CD4-positive, alpha-beta T cell (primary cell): Measurements from ENCODE around the gene APBB3. TPM values are rescaled to one million over a fixed set of nuclear protein-coding genes. Genes with fewer than 3 reads are reported as not detected.
"Not testable (repeated sequence)": the region's sequence is repeated elsewhere in the genome, so short reads cannot be mapped to it uniquely, and the experiment has no call there.

ENCODE experiments used
- ATAC-seq: fragments of 200-7000 bp; cut with Tn5 transposase; one replicate; pipeline ENCODE4 v1.10.0; 2022; ENCODE audit warnings: mild to moderate bottlenecking; ENCODE audit not compliant: poor library complexity
- CTCF ChIA-PET: fragments of 350-600 bp; sonication (Branson Sonifier 250); formaldehyde crosslinking; loops from one replicate; lab custom pipeline; 2021; ENCODE audit warnings: antibody characterized with exemption, inconsistent platforms; lab: Charles Lee
- POLR2A ChIA-PET: fragments of 350-600 bp; sonication (Branson Sonifier 250); formaldehyde crosslinking; loops from one replicate; lab custom pipeline; 2021; ENCODE audit warnings: antibody characterized with exemption, inconsistent platforms; lab: Charles Lee
- DNase-seq, 14 experiments: peaks; one replicate each; pipeline ENCODE4 v3.0.0-alpha.2; 2013 to 2020; ENCODE audit warnings: mixed read lengths in 2 of 14
- H3K27ac ChIP-seq, 2 donors: one replicate each; pipeline versions ENCODE4 v1.5.1 to v1.7.0; 2013; ENCODE audit warnings: low read length in 2 of 2, low read depth in 1 of 2, mild to moderate bottlenecking in 1 of 2
- H3K27me3 ChIP-seq, 2 experiments: 1 replicate in 1 of 2; 2 replicates in 1 of 2; pipeline versions ENCODE4 v1.6.1 to v1.7.0; 2013; ENCODE audit warnings: low read length in 2 of 2, control low read depth in 1 of 2, mild to moderate bottlenecking in 1 of 2, moderate library complexity in 1 of 2; ENCODE audit not compliant: insufficient read depth in 2 of 2, control insufficient read depth in 1 of 2
- H3K36me3 ChIP-seq: one replicate; pipeline ENCODE4 v1.6.1; 2013; ENCODE audit warnings: low read length, control low read depth; ENCODE audit not compliant: insufficient read depth
- H3K4me1 ChIP-seq: one replicate; pipeline ENCODE4 v1.6.1; 2013; ENCODE audit warnings: low read length, control low read depth; ENCODE audit not compliant: insufficient read depth
- H3K4me3 ChIP-seq: one replicate; pipeline ENCODE4 v1.5.1; 2013; ENCODE audit warnings: mild to moderate bottlenecking, low read length, moderate library complexity
- H3K9me3 ChIP-seq, 2 experiments: 1 replicate in 1 of 2; 2 replicates in 1 of 2; pipeline versions ENCODE4 v1.6.1 to v1.7.0; 2013; ENCODE audit warnings: low read length in 2 of 2, mild to moderate bottlenecking in 2 of 2, control low read depth in 1 of 2, moderate library complexity in 1 of 2; ENCODE audit not compliant: control insufficient read depth in 1 of 2, insufficient read depth in 1 of 2
- H3K27ac Mint-ChIP-seq: one replicate; pipeline ENCODE4 v1.8.0; 2020; ENCODE audit warnings: mixed read lengths
- H3K27me3 Mint-ChIP-seq: one replicate; pipeline ENCODE4 v1.8.0; 2021; ENCODE audit warnings: mixed read lengths
- H3K36me3 Mint-ChIP-seq: one replicate; pipeline ENCODE4 v1.8.0; 2021; ENCODE audit warnings: low read depth, mixed read lengths
- H3K4me1 Mint-ChIP-seq: one replicate; pipeline ENCODE4 v1.8.0; 2021; ENCODE audit warnings: low read depth, mixed read lengths
- H3K4me3 Mint-ChIP-seq: one replicate; pipeline ENCODE4 v1.8.0; 2020; ENCODE audit warnings: mild to moderate bottlenecking, mixed read lengths
- H3K9me3 Mint-ChIP-seq: one replicate; pipeline ENCODE4 v1.8.0; 2020; ENCODE audit warnings: mixed read lengths
- CTCF ChIP-seq: fragments of 200-600 bp; IDR thresholded peaks from one replicate; pipeline ENCODE4 v1.8.0; 2022; ENCODE audit warnings: antibody characterized with exemption, mild to moderate bottlenecking
- intact Hi-C, 2 experiments: fragments of 100-400 bp; cut with DNase I in 1 of 2; cut with micrococcal nuclease in 1 of 2; formaldehyde crosslinking; loops; one replicate each; pipeline versions ENCODE4 v1.15.1 to v1.9.0; 2023 to 2025; cut with DNase I, micrococcal nuclease
- total RNA-seq, 174 experiments: library from RNA in 2 of 174; stranded (reverse) in 2 of 174; gene quantifications; one replicate each; pipeline ENCODE4 v1.2.3 and lab custom pipeline; 2021 to 2026

APBB3 gene
- total RNA-seq, 2 experiments from 2014 or later: 56.6 to 61.5 TPM

DNA sequence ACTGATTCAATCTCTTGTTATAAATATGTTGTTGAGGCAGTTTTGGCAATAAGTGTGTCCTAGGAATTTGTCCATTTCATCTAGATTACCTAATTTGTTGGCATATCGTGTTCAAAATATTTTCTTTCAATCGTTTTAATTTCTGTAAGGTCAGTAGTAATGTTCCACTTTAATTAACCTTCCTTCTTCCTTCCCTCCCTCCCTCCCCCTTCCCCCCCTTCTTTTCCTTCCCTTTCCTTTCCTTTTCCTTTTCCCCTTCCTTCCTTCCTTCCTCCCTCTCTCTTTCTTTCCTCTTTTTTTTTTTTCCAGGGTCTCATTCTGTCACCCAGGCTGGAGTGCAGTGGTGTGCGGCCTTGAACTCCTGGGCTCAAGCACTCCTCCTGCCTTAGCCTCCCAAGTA is 41.5 kb upstream of the APBB3 start:
- ChIA-PET POLR2A (no interaction called here), CTCF (no interaction called here)
- Mint-ChIP-seq H3K36me3 (no peaks in the 10 kb centered on the region), H3K27ac (no peak overlapping the region), H3K4me1 (no peaks in the 10 kb centered on the region), H3K27me3 (peaks cover 4% of the 10 kb centered on the region), H3K9me3 (no peaks in the 10 kb centered on the region), H3K4me3 (no peak overlapping the region)
- no peak overlapping the region for H3K4me3 ChIP-seq
- DNase-seq (no peak), ATAC-seq (no peak)
- intact Hi-C loops: no loop called here
- no peaks in the 10 kb centered on the region for H3K36me3 ChIP-seq
- no peaks in the 10 kb centered on the region for H3K27me3 ChIP-seq
- no peak for TF ChIP-seq CTCF
- H3K9me3 ChIP-seq: no peaks in the 10 kb centered on the region
- H3K27ac ChIP-seq: no peak overlapping the region
- H3K4me1 ChIP-seq: peaks cover 7% of the 10 kb centered on the region

- intact Hi-C loops: no loop called here
- CTCF ChIA-PET: no interaction called here
- Histone ChIP-seq H3K27ac (no peak overlapping the region), H3K4me3 (no peak overlapping the region), H3K36me3 (no peaks in the 10 kb centered on the region), H3K9me3 (no peaks in the 10 kb centered on the region), H3K27me3 (no peaks in the 10 kb centered on the region), H3K4me1 (no peaks in the 10 kb centered on the region)
- POLR2A ChIA-PET: no interaction called here
- Mint-ChIP-seq H3K4me1 (no peaks in the 10 kb centered on the region), H3K9me3 (no peaks in the 10 kb centered on the region), H3K27me3 (peaks cover 5% of the 10 kb centered on the region), H3K36me3 (no peaks in the 10 kb centered on the region), H3K27ac (no peak overlapping the region), H3K4me3 (no peak overlapping the region)
- DNase-seq (no peak), ATAC-seq (no peak)
- no peak for TF ChIP-seq CTCF
Observed at GRCh38 chr5:140603734-140604133, 39.3 kb upstream of the APBB3 start.

- H3K4me3 ChIP-seq, H3K9me3 Mint-ChIP-seq, H3K4me1 ChIP-seq, H3K27me3 Mint-ChIP-seq, H3K9me3 ChIP-seq, H3K36me3 Mint-ChIP-seq, H3K27ac Mint-ChIP-seq, intact Hi-C loops, H3K36me3 ChIP-seq, DNase-seq, H3K4me3 Mint-ChIP-seq, H3K4me1 Mint-ChIP-seq, ATAC-seq, POLR2A ChIA-PET, H3K27me3 ChIP-seq, H3K27ac ChIP-seq, CTCF ChIA-PET: not testable (repeated sequence)
Observed at GRCh38 chr5:140603446-140603698, 39.0 kb upstream of the APBB3 start.

DNA sequence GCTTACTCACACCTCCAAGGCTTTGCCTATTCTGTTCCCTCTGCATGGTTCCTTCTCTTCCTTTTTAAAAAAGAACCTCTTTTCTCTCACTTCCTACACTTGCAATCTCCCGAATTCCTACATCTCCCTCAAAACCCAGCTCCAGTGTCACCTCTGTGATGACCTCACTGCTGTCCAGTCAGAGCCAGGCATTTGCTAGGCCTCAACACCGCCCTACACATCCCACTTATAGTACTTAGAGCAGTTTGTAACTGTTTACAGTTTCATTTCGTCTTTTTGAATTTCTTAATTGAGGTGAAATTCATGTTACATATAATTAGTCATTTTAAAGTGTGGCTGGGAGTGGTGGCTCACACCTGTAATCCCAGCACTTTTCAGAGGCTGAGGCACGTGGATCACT is 37.7 kb upstream of the APBB3 start:
- Histone ChIP-seq H3K27me3 (no peaks in the 10 kb centered on the region), H3K27ac (no peak overlapping the region), H3K9me3 (no peaks in the 10 kb centered on the region), H3K4me1 (no peaks in the 10 kb centered on the region), H3K36me3 (no peaks in the 10 kb centered on the region), H3K4me3 (no peak overlapping the region)
- DNase-seq: peak in 2 of 14 experiments; percentile 30 to 32
- peaks cover 5% of the 10 kb centered on the region for H3K27me3 Mint-ChIP-seq
- ChIA-PET POLR2A (no interaction called here), CTCF (no interaction called here)
- ATAC-seq: no peak
- TF ChIP-seq CTCF: no peak
- H3K4me1 Mint-ChIP-seq: no peaks in the 10 kb centered on the region
- no peaks in the 10 kb centered on the region for H3K9me3 Mint-ChIP-seq
- H3K27ac Mint-ChIP-seq: no peak overlapping the region
- H3K36me3 Mint-ChIP-seq: no peaks in the 10 kb centered on the region
- H3K4me3 Mint-ChIP-seq: no peak overlapping the region
- intact Hi-C loops: no loop called here
